ENCODE results near the gene GNG7. TPM values are rescaled to one million over a fixed set of nuclear protein-coding genes. Genes with fewer than 3 reads are reported as not detected.

Gene GNG7
- total and polyA plus RNA-seq, 2 donors (not counting 3 experiments of a cell fraction or from before 2014, with no cell fraction given), result 0.29 to 0.84 TPM

DNA sequence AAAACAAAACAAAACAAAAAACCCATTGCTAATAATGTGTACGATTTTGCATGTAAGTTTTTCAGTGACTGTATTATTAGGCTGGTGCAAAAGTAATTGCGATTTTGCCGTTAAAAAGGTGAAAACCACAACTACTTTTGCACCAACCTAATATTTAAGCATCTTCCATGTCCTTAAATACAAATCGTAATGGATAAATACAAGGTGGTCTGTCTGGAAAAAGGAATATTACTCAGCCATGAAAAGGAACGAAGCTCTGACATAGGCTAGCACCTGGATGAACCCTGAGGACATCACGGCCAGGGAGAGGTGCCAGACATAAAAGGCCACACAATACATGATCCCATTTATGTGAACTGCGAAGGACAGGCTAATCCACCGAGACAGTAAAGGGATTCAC is 193.4 kb downstream of the GNG7 start:
- no peak overlapping the region for H3K27ac ChIP-seq (ENCODE audit: insufficient read depth, low read depth, low read length)
- no peaks in the 10 kb centered on the region for H3K9me3 ChIP-seq (replicated peaks; ENCODE audit: control insufficient read depth, insufficient read depth, low read length)
- TF ChIP-seq JUN (IDR thresholded peaks at IDR 0.05; ENCODE audit: borderline replicate concordance, insufficient read depth, insufficient read length, low read depth) (no peak), GATA2 (IDR thresholded peaks at IDR 0.05; ENCODE audit: insufficient read depth, insufficient read length, low read depth, low read length) (no peak), MYC (IDR thresholded peaks at IDR 0.05; ENCODE audit: low read depth, low read length) (no peak), POLR2A (IDR thresholded peaks at IDR 0.05; ENCODE audit: low read depth, low read length) (no peak), FOS (IDR thresholded peaks at IDR 0.05; ENCODE audit: borderline replicate concordance, insufficient read depth, low read length) (no peak), POLR2AphosphoS5 (IDR thresholded peaks at IDR 0.05; ENCODE audit: insufficient read depth, low read depth, low read length) (no peak), EZH2 (IDR thresholded peaks at IDR 0.05; ENCODE audit: borderline replicate concordance, low read depth, low read length, severe bottlenecking) (no peak)
- TF ChIP-seq, protein P1, sequence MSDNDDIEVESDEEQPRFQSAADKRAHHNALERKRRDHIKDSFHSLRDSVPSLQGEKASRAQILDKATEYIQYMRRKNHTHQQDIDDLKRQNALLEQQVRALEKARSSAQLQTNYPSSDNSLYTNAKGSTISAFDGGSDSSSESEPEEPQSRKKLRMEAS (IDR thresholded peaks at IDR 0.05; ENCODE audit: insufficient read depth, insufficient read length), result no peak
- TF ChIP-seq, protein P2, sequence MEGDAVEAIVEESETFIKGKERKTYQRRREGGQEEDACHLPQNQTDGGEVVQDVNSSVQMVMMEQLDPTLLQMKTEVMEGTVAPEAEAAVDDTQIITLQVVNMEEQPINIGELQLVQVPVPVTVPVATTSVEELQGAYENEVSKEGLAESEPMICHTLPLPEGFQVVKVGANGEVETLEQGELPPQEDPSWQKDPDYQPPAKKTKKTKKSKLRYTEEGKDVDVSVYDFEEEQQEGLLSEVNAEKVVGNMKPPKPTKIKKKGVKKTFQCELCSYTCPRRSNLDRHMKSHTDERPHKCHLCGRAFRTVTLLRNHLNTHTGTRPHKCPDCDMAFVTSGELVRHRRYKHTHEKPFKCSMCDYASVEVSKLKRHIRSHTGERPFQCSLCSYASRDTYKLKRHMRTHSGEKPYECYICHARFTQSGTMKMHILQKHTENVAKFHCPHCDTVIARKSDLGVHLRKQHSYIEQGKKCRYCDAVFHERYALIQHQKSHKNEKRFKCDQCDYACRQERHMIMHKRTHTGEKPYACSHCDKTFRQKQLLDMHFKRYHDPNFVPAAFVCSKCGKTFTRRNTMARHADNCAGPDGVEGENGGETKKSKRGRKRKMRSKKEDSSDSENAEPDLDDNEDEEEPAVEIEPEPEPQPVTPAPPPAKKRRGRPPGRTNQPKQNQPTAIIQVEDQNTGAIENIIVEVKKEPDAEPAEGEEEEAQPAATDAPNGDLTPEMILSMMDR (IDR thresholded peaks at IDR 0.05; ENCODE audit: extremely low read depth in 1 of 2, insufficient read depth in 1 of 2, low read depth in 1 of 2, low read length in 2 of 2), result no peak
- no peak overlapping the region for H3K4me3 ChIP-seq (replicated peaks in 1 of 3; ENCODE audit: insufficient read depth in 1 of 3, low read depth in 1 of 3, low read length in 3 of 3)
- no peaks in the 10 kb centered on the region for H3K4me1 ChIP-seq (ENCODE audit: control insufficient read depth, extremely low read depth, insufficient read depth, low read length)
- no peak overlapping the region for H3K9ac ChIP-seq (replicated peaks; ENCODE audit: extremely low read depth, insufficient read depth, low read length)
- no peak for DNase-seq (ENCODE audit: low read depth, low spot score)
- dilution Hi-C loops (cut with MboI; ENCODE audit: extremely low pct_ligation_motif_present, low sequenced_read_pairs) (no loop called here), intact Hi-C loops (cut with micrococcal nuclease) (no loop called here)
- H4K20me1 ChIP-seq (replicated peaks; ENCODE audit: control insufficient read depth, extremely low read depth, insufficient read depth, low read length), result no peaks in the 10 kb centered on the region
- ChIA-PET POLR2A (no interaction called here), CTCF (no interaction called here)
- no peaks in the 10 kb centered on the region for H3K9me1 ChIP-seq (replicated peaks; ENCODE audit: control insufficient read depth, extremely low read depth, insufficient read depth, low read length)
- FAIRE-seq, result no peak
- no peak overlapping the region for H2AFZ ChIP-seq (ENCODE audit: low read depth, low read length)
- H3K36me3 ChIP-seq (ENCODE audit: control insufficient read depth in 2 of 2, extremely low read depth in 1 of 2, insufficient read depth in 2 of 2, low read length in 2 of 2), result no peaks in the 10 kb centered on the region
- no peaks in the 10 kb centered on the region for H3K27me3 ChIP-seq (ENCODE audit: control insufficient read depth in 2 of 2, insufficient read depth in 2 of 2, low read length in 2 of 2)
- H3K79me2 ChIP-seq (ENCODE audit: control insufficient read depth, insufficient read depth, low read length), result no peaks in the 10 kb centered on the region
- BruUV-seq (replicated peaks), result no TSS peak
- no peak overlapping the region for H3K4me2 ChIP-seq (ENCODE audit: insufficient read depth, low read length)

All from endothelial cell of umbilical vein (primary cell).